Left forelimb (tissue), 1 donor: ENCODE data around the gene STARD8.
"Not testable (repeated sequence)": the region's sequence is repeated elsewhere in the genome, so short reads cannot be mapped to it uniquely, and the experiment has no call there.

ENCODE experiments used
- DNase-seq: peaks from one replicate; pipeline ENCODE4 v3.0.0-alpha.2; 2018; ENCODE audit warnings: low spot score

STARD8 gene

DNA sequence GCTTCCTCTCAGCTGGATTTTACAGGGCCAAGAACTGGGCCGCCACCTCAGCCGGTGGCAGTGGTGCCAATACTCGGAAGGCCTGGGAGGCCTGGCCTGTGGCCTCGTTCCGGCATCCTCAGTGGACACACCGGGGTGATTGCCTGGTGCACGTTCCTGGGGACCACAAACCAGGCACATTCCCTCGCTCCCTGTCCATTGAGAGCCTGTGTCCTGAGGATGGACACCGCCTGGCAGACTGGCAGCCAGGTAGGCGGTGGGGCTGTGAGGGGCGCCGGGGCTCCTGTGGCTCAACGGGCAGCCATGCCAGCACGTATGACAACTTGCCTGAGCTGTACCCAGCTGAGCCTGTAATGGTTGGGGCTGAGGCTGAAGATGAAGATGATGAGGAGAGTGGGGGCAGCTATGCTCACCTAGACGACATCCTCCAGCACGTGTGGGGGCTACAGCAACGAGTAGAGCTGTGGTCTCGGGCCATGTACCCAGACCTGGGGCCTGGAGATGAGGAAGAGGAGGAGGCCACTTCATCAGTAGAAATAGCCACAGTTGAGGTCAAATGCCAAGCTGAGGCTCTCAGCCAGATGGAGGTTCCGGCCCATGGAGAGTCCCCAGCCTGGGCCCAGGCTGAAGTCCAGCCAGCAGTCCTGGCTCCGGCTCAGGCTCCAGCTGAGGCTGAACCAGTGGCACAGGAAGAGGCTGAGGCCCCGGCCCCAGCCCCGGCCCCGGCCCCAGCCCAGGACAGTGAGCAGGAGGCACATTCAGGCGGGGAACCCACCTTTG lies 70.4 kb downstream of the STARD8 start:
- DNase-seq, result no peak

GRCh38 chrX:68718443-68718820 lies 71.0 kb downstream of the STARD8 start:
- no peak for DNase-seq

DNA sequence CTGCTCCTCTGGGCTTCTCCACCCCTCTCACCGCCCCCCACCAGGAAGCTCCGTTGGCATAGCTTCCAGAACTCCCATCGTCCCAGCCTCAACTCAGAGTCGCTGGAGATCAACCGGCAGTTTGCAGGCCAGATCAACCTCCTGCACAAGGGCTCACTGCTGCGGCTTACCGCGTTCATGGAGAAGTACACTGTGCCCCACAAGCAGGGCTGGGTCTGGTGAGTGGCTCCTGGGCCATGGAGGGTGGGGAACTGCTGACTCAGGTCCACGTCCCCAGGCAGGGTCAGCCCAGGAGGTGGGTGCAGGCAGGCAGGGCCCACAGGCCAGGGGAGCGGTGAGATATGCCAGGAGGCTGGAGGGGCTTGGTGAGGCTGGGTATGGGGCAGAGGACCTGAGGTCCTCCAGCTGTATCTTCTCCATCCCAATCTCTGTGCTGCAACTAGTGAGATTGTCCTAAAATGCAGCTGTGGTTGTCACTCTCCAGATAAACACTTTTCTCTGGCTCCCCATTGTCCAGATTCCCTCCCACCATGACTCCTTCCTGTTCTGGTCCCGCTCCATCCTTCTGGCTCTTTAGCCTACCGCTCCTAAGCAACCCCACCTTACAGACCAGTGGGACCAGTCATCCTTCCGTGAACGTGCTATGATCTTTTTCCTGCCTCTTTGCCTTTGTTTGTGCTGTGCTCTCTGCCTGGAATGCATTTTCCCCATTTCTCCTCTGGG lies 71.9 kb downstream of the STARD8 start:
- no peak for DNase-seq

GRCh38 chrX:68719904-68720614 lies 72.6 kb downstream of the STARD8 start:
- no peak for DNase-seq

- DNase-seq, result no peak
Measured at GRCh38 chrX:68720851-68721250, 73.4 kb downstream of the STARD8 start.

DNA sequence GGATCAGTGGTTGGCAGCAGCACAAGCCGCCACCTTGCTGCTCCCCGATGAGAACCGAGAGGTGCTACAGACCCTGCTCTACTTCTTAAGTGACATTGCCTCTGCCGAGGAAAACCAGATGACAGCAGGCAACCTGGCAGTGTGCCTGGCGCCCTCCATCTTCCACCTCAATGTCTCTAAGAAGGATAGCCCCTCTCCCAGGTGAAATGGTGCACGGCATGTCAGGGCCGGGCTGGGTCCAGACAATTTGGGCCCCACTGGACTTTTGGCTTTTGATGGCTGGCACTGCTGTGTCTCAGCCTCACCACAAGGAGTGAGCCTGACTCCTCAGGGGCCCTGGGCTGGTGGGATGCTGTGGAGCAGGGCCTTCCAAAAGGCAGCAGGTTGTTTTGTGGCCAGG lies 74.1 kb downstream of the STARD8 start:
- DNase-seq, result no peak

DNA sequence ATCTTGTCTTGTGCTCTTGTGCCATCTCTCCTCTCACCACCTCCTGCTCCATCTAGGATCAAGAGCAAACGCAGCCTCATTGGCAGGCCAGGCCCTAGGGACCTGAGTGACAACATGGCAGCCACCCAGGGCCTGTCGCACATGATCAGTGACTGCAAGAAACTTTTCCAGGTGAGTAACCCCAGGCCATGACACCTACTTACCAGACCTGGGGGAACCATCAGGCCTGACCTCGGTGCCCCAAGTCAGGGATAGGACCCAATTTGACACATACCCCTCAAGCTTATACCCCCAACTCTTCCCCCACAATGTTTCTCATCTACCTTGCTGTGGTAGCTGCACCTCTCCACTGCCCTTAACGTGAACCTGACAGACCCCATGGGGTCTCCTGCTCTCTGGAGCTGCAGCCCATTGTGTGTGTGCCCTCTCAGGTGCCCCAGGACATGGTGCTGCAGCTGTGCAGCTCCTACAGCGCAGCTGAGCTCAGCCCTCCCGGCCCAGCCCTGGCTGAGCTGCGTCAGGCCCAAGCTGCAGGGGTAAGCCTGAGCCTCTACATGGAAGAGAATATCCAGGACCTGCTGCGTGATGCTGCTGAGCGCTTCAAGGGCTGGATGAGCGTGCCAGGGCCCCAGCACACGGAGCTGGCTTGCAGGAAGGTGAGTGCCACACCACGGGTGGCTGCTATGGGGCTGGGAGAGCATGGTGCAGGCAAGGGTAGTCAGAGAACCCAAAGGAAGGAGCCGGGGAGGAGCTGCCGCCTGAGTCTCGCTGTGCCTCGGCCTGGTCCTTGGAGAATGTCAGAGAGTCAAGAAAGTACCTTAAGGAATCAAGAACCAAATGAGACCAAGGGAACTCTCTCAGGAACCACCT lies 74.8 kb downstream of the STARD8 start:
- no peak for DNase-seq

DNA sequence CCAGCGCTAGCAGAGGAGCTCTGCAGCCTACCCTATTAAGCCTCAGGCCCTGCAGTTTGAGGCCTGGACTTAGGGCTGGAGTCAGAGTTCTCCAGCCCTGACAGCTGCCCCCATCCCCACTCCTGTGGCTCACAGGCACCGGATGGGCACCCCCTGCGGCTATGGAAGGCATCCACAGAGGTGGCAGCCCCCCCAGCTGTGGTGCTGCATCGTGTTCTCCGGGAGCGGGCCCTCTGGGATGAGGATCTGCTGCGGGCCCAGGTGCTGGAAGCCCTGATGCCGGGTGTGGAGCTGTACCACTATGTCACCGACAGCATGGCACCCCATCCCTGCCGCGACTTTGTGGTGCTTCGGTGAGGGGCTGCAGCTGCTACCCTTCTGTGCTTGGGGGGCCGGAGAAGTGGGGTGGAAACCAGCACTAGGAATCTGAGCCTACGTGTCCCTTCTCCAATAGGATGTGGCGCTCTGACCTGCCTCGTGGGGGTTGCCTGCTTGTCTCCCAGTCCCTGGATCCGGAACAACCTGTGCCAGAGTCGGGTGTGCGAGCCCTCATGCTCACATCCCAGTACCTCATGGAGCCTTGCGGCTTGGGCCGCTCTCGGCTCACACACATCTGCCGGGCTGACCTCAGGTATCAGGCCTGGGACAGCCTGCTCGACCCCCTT lies 76.2 kb downstream of the STARD8 start:
- DNase-seq, result no peak

- no peak for DNase-seq
Measured at GRCh38 chrX:68724531-68725020, 77.1 kb downstream of the STARD8 start.

DNA sequence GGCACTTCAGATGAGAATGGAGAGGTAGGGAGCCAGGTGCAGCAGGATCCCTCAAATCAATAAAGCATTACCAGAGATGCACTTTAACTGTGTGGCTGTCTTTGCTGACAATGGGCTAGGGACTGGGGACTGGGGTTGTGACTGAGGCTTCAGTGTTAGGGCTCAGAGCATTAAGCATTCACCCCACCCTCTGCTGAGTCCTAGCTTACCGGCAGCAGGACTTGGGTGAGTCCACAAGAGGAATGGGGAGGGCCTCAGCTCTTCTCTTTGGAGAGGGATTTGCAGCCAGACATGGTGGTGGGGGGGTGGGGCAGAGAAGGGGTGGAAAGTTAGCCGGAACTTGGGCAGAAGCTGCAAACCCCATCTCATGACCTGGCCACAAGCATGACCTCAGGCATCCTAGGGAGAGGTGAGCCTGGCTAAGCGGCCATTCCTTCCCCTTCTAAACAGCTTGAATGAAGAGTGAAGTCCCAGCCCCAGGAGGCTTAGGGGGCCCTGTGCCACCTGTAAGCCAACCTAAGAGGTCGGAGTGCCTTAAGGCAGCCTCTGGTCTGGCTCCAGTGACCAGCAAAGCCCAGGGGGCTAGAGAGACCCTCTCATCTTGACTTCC lies 78.4 kb downstream of the STARD8 start:
- no peak for DNase-seq

DNA sequence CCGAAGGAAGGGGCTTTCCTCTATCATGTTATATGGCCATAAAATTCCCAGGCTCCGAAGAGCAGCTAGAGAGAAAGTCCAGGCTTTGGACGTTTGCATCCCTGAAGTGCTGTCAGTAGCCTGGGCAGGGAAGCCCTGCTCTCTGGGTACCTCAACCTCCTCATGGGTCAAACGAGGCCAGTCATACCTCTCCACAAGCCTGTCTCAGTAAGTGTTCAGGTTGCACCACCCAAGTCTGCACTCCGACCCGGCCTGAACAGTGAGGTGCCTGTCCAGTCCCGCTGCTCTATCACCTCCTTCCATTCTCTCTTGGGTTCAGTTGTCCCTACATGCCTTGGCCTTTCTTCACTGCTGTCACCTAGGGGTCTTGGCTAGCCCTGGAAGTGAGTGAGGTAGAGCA lies 78.9 kb downstream of the STARD8 start:
- DNase-seq, result no peak

- DNase-seq, result no peak
Measured at GRCh38 chrX:68727696-68728095, 80.2 kb downstream of the STARD8 start.

DNA sequence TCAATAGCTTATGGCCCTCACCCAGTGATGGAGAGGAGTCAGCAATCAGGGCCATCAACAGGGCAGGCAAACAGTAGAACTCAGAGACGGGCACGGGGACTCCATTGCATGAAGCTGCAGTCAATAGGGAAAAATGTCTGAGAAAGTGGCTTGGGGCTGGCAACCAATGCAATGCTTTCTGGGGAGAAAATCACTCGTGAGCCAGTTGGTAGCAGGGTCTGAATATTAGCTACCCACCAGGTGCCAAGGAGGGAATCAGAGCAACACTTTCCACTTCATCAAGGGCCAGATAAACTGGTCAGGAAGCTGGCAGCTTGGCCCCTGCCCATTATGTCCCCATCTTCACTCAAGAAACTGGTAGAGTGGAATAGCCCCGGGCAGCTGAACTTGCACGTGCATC lies 80.7 kb downstream of the STARD8 start:
- no peak for DNase-seq

DNA sequence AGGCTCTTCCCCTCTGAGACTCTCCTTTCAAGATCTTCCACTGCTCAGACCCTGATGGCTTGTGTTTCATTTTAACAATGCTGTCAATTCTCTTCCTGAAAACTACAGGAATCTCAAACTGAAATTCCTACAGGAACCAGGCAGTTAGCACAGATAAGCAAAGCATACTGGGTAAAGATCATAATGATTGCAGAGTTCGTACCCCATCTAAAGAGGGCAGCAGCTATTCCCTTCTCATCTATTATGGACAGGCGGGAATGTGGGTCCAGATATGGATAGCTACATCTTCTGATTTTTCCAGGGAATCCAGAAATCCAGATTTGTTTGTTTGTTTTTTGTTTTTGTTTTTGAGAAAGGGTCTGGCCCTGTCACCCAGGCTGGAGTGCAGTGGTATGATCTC lies 83.8 kb downstream of the STARD8 start:
- DNase-seq, result no peak

- no peak for DNase-seq
Measured at GRCh38 chrX:68732906-68733493, 85.5 kb downstream of the STARD8 start.

GRCh38 chrX:68735266-68735665 lies 87.8 kb downstream of the STARD8 start:
- DNase-seq, result no peak

DNA sequence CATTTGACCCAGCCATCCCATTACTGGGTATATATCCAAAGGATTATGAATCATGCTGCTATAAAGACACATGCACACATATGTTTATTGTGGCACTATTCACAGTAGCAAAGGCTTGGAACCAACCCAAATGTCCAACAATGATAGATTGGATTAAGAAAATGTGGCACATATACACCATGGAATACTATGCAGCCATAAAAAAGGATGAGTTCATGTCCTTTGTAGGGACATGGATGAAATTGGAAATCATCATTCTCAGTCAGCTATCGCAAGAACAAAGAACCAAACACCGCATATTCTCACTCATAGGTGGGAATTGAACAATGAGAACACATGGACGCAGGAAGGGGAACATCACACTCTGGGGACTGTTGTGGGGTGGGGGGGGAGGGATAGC lies 94.4 kb downstream of the STARD8 start:
- not testable (repeated sequence) for DNase-seq

- no peak for DNase-seq
Measured at GRCh38 chrX:68743754-68744153, 96.3 kb downstream of the STARD8 start.

- DNase-seq, result no peak
Measured at GRCh38 chrX:68746988-68747387, 99.5 kb downstream of the STARD8 start.

DNA sequence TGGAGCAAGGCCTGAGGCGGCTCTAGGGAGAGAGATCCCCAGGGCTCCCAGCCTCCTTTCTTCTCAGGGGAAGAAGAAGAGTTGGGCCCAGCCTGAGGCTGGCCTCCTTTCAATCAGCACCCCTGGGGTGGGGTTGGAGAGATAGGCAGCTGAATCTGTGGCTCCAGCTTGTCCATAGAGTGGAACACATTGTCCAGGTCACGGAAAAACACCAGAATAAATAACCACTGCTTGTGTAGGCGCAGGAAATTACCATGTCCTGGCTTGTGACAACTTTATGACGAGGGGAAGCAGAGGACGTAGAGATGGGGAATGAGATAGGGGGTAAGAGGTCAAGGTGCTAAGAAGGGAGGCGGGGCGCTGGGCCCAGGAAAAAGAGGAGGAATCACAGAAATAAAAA lies 100.6 kb downstream of the STARD8 start:
- no peak for DNase-seq

DNA sequence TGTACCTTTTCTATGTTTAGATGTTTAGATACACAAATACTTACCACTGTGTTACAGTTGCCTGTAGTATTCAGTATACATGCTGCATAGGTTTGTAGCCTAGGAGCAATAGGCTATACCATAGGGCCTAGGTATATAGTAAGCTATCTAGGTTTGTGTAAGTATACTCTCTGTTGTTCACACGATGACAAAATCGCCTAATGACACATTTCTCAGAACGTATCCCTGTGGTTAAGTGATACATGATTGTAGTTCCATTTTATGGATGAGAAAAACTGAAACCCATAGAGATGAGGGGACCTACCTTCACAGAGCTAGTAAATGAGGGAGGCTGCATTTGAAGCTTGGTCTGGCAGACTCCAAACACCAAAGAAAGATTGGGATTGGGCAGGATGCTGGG lies 102.0 kb downstream of the STARD8 start:
- no peak for DNase-seq
